Measurements from ENCODE around the gene RSPO4. TPM values are rescaled to one million over a fixed set of nuclear protein-coding genes. Genes with fewer than 3 reads are reported as not detected.

RSPO4 gene
- total RNA-seq, 1 experiment from 2014 or later = 6.7 TPM

DNA sequence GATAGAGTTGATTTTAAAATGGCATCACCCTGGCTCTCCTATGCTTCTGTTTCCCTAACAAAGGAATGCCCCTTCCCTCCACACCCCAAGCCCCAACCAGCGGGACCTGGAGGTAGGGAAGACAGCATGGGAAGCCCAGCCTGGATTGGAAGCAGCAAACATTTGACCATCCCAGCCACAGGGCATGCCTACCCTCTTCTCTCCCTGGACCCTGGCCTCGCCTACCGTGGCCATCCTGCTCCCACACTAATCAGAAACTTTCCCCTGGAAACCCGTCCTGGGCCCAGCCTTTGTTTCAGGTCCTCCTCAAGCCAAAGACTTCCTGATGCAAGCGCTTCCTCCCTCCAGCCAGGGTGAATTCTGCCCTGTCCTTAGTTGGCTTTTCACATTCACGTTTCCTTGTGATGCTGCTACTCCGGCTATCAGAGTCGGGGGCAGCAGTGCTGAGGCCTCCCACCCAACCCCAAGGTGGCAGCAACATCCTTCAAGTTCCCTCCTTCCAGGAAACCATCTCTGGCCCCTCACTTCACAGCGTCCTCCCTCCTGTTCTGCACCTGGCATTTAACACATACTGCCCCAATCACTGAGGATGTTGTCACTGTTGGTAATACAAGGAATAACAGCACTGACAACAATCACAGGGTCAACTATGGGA, 67.8 kb downstream of the RSPO4 start:
- Histone ChIP-seq H3K79me1 (ENCODE audit: insufficient read depth, low read depth, low read length, poor library complexity, severe bottlenecking) (no peaks in the 10 kb centered on the region), H3T11ph (ENCODE audit: low read length) (no peak overlapping the region), H2BK120ac (ENCODE audit: low read depth, low read length, poor library complexity, severe bottlenecking) (no peak overlapping the region), H3K18ac (ENCODE audit: insufficient read length, low read depth, low read length) (no peak overlapping the region), H4K91ac (ENCODE audit: insufficient read length, low read depth, low read length) (no peak overlapping the region), H3K14ac (ENCODE audit: insufficient read depth, low read length) (no peak overlapping the region), H3K27me3 (ENCODE audit: insufficient read depth, low read length) (no peaks in the 10 kb centered on the region), H3K23ac (ENCODE audit: insufficient read length, low read depth, low read length) (no peak overlapping the region), H2BK5ac (ENCODE audit: insufficient read length, low read length) (no peak overlapping the region), H3K9me3 (ENCODE audit: control insufficient read depth, low read depth, low read length) (peaks cover 18% of the 10 kb centered on the region), H3K27ac (ENCODE audit: insufficient read length, low read depth, low read length) (no peak overlapping the region), H2BK20ac (ENCODE audit: low read depth, low read length, poor library complexity, severe bottlenecking) (no peak overlapping the region), H4K8ac (replicated peaks; ENCODE audit: insufficient read length, low read depth, low read length) (no peak overlapping the region), H2BK12ac (ENCODE audit: insufficient read length, low read depth, low read length) (no peak overlapping the region), H3K4ac (ENCODE audit: low read depth, low read length) (no peak overlapping the region), H3K9ac (ENCODE audit: extremely low read depth, insufficient read length, low read length) (no peak overlapping the region), H3K4me1 (ENCODE audit: insufficient read depth, low read length) (no peaks in the 10 kb centered on the region), H3K56ac (ENCODE audit: insufficient read length, low read depth, low read length) (no peak overlapping the region), H2BK15ac (ENCODE audit: low read depth, low read length) (no peak overlapping the region), H2AK5ac (ENCODE audit: insufficient read length, low read length) (no peak overlapping the region), H3K4me2 (ENCODE audit: insufficient read depth, insufficient read length, low read length) (no peak overlapping the region), H2AFZ (ENCODE audit: low read length) (no peak overlapping the region), H4K5ac (ENCODE audit: insufficient read length, low read depth, low read length) (no peak overlapping the region), H3K23me2 (ENCODE audit: insufficient read length, low read depth, low read length, poor library complexity, severe bottlenecking) (no peaks in the 10 kb centered on the region), H3K79me2 (ENCODE audit: insufficient read depth, low read length) (no peaks in the 10 kb centered on the region), H4K20me1 (ENCODE audit: control insufficient read depth, insufficient read depth, insufficient read length) (no peaks in the 10 kb centered on the region)
- H3K36me3 Mint-ChIP-seq (ENCODE audit: insufficient read depth in 1 of 3, low read depth in 3 of 3) = peaks cover 3 to 23% (median 16%) of the 10 kb centered on the region in 3 experiments; a peak in 5 of 7 replicates
- H3K9me3 Mint-ChIP-seq = peaks cover 31% of the 10 kb centered on the region in 2 experiments
- peak; percentile 60 for TF ChIP-seq CTCF (conservative IDR thresholded peaks at IDR 0.05)
- peak; percentile 61 for DNase-seq
- no peak overlapping the region for H3K4me3 Mint-ChIP-seq
- WGBS (ENCODE audit: extremely low coverage, insufficient read length, low lambda C conversion rate) = no CpG with 5 or more reads among the region's 9 CpGs
- H3K27me3 Mint-ChIP-seq (ENCODE audit: low read depth) = peaks cover 2% of the 10 kb centered on the region
- H3K4me1 Mint-ChIP-seq = peaks cover 5% of the 10 kb centered on the region in 2 experiments; a peak in 3 of 4 replicates
- H3K27ac Mint-ChIP-seq = peak overlapping the region in 1 of 3 experiments; percentile 64; a peak in 1 of 7 replicates

Measured in H9 (cell line).